Measurements from ENCODE around the gene KLRC3.
"Not testable (repeated sequence)": the region's sequence is repeated elsewhere in the genome, so short reads cannot be mapped to it uniquely, and the experiment has no call there.

The KLRC3 gene

DNA sequence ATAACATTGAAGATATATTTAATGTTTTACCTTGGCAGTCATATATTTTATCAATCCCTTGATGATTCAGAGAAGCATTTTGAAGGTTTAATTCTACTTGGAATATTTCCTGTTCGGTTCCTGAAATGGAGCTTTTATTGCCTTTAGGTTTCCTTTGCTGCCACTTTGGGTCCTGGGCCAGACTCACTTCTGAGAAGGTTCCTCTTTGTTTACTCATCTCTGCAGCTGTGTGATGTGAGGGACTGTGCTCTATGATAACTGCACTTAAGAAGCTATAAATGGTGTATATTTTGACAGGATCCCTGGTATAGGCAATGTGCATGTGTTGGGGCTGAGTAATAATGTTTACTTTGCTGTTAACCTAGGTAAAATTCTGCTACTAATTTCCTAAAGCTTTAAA, at the start of gene KLRC3:
Gene KLRC3, minus strand, starts transcription at position 262 of the 400 bp plus-strand sequence. Its CDS starts 45 bp downstream, at position 217.
- DNase-seq: not testable (repeated sequence)

DNA sequence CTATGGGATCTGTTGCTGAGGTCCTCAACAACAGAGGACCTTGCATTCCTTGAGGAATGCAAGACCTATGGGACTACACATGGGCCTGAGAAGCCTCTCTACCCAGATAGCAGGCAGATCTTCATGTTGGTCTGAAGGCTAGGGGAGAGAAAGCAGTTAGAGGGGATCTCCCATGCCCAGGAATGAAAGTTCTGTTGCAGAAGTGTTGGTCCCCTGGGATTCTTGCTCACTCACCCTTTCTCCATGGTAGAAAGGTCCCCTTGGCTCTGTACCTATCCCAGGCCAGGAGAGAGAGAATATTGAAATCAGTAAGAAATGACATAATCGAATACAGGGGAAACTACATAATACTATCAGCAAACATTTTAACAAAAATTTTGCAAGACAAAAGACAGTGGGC, 49.3 kb upstream of the KLRC3 start:
- no peak for DNase-seq

DNA sequence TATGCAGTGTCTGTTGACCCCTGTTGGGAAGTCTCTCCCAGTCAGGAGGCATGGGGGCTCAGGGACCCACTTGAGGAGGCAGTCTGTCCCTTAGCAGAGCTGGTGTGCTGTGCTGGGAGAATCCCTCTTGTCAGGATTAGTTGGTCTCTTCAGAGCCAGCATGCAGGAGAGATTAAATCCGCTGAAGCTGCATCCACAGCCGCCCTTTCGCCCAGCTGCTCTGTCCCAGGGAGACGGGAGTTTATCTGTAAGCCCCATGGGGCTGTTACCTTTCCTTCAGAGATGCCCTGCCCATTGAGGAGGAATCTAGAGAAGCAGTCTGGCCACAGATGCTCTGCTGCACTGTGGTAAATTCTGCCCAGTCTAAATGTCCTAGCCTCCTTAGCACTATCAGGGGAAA, 45.9 kb upstream of the KLRC3 start:
- DNase-seq: no peak

DNA sequence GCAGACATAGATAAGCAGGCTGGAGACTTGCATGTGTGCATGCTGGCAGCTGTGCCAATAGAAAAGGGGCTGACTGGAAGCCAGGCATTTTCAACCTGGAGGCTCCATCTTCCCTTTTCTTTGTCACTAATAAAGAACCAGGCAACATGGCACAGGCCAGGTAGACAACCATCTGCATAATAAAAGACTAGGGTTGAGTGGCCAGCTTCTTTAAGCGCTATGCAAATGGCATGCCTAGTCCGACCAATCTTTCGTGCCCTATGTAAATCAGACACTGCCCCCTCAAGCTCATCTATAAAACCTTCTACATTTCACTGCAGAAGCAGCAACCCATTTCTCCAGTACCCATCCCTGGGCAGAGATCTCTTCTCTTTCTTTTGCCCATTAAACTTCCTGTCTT, 37.4 kb upstream of the KLRC3 start:
- no peak for DNase-seq

DNA sequence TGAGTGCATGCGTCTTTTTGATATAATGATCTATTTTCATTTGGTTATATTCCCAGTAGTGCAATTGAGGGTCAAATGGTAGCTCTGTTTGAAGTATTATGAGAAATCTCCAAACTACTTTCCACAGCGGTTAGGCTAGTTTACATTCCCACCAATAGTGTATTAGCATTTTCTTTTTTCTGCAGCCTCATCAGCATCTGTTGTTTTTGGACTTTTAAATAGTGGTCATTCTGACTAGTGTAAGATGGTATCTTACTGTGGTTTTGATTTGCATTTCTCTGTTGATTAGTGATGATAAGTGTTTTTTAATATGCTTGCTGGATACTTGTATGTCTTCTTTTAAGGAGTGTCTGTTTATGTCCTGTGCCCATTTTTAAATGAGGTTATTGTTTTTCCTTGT, 36.5 kb upstream of the KLRC3 start:
- DNase-seq: no peak

DNA sequence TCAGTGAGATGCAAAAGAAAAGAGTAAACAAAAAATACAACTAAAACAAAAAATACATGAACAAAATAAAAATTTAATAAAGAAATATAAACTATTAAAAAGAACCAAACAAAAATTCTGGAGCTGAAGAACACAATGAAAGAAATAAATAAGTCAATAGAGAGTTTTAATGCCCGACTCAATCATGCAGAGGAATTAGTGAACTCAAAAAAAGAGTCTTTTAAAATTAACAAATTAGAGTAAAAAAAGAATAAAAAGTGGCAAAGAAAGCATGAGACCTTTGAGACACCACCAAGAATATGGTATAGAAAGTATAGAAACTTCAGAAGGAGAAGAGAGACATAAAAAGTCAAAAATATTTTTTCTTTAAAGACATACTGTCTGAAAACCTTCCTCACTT, 35.4 kb upstream of the KLRC3 start:
- DNase-seq: no peak

DNA sequence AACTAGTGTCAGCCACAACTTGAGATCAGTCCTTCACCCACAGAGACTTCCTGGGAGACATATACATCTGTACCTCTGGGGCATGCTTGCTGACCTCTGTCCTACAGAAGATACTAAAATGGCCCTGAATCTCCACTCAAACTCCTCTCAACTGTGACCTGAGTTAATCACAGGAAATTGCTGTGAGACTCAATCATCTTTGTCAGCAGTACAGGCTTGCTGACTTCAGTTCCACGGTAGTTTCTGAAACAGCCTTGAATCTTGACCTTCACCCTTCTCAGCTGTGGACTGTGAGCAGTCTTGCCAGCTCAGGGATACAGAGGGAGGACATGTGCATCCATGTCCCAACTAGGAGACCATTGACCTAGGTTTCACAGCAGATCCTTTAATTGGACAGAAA, 34.1 kb upstream of the KLRC3 start:
- DNase-seq: no peak

DNA sequence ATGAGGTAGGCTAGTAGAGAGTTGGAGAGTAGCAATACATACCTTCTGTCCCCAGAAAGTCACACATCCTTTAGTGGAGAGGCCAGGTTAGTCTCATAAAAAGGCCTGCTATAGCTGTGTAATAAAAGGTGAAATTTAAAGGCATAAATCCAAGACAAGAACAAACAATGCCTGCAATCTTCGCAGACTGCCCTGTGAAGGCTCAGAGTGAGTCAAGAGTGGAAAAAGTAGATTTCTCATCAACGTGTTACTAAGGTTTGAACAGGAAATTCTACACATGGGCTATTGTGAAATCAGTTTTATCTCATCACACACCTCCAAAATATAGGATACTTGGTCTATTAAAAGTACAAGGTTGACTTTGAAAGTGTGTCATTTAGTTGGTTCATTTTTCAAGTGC, 32.8 kb upstream of the KLRC3 start, which contains the start of gene KLRC1:
Gene KLRC1, minus strand, starts transcription at position 222 of the 400 bp plus-strand sequence. CDS start 2,221 bp downstream, outside the sequence.
- no peak for DNase-seq

DNA sequence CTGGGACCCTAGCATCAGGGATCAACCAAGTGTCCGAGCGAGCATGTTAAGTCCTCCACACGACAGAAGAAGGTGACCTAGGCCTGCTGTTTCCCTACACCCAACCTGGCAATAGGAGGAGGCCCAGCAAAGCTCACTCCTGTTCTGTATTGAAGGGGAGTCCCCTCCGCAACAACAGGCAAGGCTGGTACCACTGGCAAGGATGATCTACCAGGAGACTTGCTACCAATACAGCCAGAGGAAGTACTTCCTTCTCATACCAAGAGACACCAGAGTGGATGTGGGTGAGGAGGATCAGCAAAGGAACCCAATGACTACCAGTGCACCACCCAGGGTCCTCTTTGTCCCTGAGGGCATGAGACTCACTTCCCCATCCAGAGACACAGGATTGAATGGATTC, 27.8 kb upstream of the KLRC3 start:
- DNase-seq: no peak

DNA sequence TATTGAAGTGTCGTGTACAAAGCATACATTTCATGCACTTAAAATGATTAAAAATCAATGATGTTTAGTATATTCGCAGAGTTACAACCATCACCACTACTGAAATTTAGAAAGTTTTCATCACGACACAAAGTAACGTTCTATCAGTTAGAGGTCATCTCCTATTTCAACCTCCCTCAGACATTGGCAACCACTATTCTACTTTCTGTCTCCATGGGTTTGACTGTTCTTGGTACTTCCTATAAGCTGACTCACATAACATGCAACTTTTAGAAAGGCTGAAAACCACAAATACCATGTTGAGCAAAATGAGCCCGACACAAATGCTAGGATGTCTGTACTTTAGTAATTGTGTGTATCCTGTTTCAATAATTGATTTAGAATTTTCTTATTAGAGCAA, 25.7 kb upstream of the KLRC3 start:
- DNase-seq: not testable (repeated sequence)

DNA sequence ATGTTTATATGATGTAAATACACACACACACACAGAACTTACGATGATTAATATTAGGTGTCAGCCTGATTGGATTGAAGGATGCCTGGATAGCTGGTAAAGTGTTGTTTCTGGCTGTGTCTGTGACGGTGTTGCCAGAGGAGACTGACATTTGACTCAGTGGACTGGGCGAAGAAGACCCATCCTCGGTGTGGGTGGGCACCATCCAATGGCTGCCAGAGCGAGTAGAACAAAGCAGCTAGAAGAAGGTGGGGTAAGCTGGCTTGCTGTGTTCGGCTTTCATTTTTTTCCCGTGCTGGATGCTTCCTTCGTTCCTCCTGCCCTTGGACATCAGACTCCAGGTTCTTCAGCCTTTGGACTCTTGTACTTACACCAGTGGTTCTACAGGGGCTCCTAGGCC, 20.7 kb upstream of the KLRC3 start:
- DNase-seq: not testable (repeated sequence)

DNA sequence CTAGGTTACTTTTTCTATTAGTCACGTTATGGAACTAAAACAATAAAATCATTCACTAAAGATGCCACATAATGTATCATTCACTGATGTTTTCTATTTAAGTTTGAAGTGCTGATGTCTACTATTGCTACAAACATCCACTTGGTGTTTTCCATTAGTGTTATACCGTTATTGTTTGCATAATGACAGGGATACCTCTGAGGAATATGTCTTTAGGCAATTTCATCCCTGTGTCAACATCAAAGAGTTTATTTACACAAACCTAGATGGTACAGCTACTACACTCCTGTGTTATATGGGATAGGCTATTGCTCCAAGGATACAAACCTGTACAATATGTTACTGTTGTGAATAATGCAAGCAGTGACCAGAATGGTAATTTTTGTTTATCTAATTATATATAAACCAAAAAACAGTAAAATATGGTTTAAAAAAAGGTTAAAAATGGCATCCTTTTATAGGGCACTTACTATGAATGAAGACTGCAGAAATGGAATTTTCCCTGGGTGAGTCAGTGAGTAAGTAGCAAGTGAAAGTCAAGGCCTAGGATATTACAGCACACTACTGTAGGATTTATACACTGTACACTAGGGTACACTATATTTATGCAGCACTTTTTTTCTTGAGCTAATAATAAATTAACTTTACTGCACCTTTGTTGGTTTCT, 19.3 kb upstream of the KLRC3 start:
- DNase-seq: not testable (repeated sequence)

DNA sequence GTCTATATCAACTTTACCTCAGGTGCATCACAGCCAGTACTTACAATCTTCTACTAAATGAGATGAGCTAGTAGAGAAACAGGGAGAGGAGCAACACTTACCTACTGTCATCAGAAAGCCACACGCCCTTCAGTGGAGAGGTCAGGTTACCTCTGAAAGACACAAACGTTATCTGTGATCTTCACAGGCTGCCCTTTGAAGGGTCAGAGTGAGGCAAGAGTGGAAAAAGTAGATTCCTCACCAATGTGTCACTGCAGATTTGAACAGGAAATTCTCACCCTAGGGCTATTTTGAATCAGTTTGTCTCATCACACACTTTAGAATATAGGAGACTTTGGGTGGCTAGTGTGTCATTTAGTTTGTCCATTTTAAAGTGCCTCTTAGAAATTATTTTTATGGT, 17.2 kb upstream of the KLRC3 start:
- not testable (repeated sequence) for DNase-seq

DNA sequence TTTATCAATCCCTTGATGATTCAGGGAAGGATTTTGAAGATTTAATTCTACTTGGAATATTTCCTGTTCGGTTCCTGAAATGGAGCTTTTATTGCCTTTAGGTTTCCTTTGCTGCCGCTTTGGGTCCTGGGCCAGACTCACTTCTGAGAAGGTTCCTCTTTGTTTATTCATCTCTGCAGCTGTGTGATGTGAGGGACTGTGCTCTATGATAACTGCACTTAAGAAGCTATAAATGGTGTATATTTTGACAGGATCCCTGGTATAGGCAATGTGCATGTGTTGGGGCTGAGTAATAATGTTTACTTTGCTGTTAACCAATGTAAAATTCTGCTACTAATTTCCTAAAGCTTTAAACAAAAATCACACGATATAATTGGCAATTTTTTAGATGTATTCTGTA, 15.4 kb upstream of the KLRC3 start, which contains the start of gene KLRC2:
Gene KLRC2, minus strand, starts transcription at position 195 of the 400 bp plus-strand sequence. Its CDS starts 24 bp downstream, at position 171.
- DNase-seq: not testable (repeated sequence)

DNA sequence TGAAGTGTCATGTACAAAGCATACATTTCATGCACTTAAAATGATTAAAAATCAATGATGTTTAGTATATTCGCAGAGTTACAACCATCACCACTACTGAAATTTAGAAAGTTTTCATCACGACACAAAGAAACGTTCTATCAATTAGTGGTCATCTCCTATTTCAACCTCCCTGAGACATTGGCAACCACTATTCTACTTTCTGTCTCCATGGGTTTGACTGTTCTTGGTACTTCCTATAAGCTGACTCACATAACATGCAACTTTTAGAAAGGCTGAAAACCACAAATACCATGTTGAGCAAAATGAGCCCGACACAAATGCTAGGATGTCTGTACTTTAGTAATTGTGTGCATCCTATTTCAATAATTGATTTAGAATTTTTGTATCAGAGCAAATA, 10.2 kb upstream of the KLRC3 start:
- not testable (repeated sequence) for DNase-seq

DNA sequence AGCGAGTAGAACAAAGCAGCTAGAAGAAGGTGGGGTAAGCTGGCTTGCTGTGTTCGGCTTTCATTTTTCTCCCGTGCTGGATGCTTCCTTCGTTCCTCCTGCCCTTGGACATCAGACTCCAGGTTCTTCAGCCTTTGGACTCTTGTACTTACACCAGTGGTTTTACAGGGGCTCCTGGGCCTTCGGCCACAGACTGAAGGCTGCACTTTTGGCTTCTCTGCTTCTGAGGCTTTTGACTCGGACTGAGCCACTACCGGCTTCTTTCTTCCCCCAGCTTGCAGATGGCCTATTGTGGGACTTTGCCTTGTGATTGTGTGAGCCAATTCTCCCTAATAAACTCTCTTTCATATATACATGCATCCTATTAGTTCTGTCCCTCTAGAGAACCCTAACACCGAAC, 5.5 kb upstream of the KLRC3 start:
- DNase-seq: not testable (repeated sequence)

DNA sequence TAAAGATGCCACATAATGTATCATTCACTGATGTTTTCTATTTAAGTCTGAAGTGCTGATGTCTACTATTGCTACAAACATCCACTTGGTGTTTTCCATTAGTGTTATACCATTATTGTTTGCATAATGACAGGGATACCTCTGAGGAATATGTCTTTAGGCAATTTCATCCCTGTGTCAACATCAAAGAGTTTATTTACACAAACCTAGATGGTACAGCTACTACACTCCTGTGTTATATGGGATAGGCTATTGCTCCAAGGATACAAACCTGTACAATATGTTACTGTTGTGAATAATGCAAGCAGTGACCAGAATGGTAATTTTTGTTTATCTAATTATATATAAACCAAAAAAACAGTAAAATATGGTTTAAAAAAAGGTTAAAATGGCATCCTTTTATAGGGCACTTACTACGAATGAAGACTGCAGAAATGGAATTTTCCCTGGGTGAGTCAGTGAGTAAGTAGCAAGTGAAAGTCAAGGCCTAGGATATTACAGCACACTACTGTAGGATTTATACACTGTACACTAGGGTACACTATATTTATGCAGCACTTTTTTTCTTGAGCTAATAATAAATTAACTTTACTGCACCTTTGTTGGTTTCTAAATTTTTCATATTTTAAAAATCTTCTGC, 4.0 kb upstream of the KLRC3 start:
- not testable (repeated sequence) for DNase-seq

DNA sequence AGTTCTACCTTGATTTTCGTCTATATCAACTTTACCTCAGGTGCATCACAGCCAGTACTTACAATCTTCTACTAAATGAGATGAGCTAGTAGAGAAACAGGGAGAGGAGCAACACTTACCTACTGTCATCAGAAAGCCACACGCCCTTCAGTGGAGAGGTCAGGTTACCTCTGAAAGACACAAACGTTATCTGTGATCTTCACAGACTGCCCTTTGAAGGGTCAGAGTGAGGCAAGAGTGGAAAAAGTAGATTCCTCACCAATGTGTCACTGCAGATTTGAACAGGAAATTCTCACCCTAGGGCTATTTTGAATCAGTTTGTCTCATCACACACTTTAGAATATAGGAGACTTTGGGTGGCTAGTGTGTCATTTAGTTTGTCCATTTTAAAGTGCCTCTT, 1.8 kb upstream of the KLRC3 start:
- not testable (repeated sequence) for DNase-seq

DNA sequence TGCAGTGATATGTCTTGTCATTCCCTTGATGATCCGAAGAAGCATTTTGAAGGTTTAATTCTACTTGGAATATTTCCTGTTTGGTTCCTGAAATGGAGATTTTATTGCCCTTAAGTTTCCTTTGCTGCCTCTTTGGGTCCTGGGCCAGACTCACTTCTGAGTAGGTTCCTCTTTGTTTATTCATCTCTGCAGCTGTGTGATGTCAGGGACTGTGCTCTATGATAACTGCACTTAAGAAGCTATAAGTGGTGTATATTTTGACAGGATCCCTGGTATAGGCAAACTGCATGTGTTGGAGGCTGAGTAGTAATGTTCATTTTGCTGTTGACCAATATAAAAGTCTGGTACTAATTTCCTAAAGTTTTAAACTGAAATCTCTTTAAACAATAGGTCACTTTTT, 11.0 kb downstream of the KLRC3 start, which contains the start of gene KLRC4:
Gene KLRC4, minus strand, starts transcription at position 366 of the 400 bp plus-strand sequence. Its CDS starts 182 bp downstream, at position 184.
- no peak for DNase-seq

DNA sequence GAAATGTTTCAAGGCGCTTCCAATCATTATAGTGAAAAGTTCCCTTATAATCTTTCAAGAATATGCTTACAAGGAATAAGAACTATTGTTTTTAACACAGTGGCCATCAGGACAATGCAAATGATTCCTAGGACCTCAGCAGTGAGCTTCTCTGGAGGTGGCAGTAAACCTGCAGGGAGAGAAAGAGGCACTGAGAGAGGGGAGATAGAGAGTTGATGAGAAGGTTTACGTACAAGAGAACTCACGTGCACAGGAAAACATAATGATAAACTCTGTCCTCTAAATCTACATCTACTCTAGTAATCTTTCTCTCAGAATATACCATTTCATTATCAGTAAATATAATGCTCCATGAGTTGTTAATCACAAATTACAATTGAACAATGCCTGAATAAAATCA, 11.6 kb downstream of the KLRC3 start:
- no peak for DNase-seq

DNA sequence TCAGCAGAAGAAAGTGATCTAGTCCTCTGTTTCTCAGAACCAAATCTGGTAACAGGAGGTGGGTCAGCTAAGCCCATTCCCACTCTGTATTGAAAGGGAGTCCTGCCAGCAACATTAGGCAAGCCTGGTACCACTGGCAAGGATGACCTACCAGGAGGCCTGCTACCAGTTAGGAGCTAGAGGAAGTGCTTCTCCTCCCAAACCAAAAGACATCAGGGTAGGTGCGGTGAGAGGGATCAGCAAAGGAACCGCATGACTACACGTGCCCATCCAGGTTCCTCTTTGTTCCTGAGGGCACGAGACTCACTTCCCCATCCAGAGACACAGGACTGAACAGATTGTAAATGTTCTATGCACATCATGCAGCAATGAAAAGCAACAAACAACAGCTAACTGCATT, 13.7 kb downstream of the KLRC3 start:
- no peak for DNase-seq

DNA sequence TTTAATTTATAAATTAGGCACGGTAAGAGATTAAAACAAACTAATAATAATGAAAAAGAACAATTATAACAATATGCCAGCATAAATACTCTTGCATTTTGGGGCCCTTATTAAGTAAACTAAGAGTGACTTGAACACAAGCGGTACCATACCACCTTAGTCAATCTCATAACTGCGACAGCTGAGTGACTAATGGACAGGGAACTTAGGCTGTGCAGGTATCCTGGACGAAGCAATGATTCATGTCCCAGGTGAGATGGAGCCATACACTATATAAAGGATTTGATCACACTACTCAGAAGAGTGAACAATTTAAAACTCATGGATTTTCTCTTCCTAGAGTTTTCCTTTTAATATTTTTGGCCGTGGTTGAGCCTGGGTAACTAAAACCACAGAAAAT, 15.1 kb downstream of the KLRC3 start:
- DNase-seq: no peak

DNA sequence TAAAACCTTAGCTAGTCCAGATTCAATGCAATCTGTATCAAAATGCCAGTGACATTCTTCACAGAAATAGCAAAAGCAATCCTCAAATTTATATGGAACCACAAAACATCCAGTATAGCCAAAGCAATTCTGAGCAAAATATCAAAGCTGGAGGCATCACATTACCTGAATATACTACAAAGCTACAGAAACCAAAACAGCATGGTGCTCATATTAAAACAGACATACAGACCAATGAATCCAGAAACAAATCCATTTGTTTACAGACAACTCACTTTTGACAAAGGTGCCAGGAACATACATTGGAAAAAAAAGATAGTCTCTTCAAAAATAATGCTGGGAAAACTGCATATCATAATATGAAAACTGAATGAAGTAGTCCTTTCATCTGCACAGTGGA, 15.6 kb downstream of the KLRC3 start:
- DNase-seq: no peak

DNA sequence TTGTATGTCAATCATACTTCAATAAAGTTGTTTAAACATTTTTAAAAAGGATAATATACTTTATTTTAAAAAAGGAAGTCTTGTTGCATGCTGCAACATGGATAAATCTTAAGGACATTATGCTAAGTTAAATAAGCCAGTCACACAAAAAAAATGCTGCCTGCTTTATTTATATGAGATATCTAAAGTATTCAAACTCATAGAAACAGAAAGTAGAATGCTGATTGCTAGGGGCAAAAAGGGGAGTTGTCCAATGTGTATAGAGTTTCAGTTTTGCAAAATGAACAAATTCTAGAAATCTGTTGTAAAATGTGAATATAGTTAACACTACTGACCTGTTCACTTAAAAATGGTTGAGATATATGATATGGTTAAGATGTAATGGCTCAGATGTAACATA, 19.6 kb downstream of the KLRC3 start:
- DNase-seq: no peak

Data from NCI-H2081 treated with DMSO at 0.1 percent for 48 hours (cell line).